ENCODE data around the gene CYP26C1. TPM values are rescaled to one million over a fixed set of nuclear protein-coding genes. Genes with fewer than 3 reads are reported as not detected.
A peak's percentile ranks its signal among the peaks of the same experiment; 100 is the strongest.

CYP26C1 gene
- total RNA-seq, 2 experiments from 2014 or later = not detected

DNA sequence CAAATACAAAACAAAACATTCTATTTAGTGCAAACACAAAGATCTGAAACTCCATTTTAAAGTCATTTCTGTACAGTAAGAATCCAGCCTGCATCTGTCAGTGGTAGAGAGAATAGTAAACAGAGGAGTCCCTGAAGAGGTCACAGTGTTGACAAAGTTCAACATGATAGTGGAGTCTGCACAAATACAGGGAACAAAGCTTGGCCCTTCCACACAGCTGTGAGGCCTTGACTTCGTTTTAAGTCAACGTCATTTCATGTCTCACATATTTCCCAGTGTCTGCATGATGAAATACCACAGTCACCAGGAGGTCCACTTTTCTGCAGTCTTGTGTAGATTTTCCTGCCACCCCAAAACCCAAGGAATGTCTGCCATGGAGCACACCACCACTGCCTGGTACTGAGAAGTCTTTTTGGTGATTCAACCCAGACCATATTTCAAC lies 46.1 kb downstream of the CYP26C1 start:
- DNase-seq = no peak

GRCh38 chr10:93110472-93111146 lies 50.0 kb downstream of the CYP26C1 start:
- no peak overlapping the region for H3K27ac Mint-ChIP-seq
- peaks cover 14% of the 10 kb centered on the region for H3K27me3 Mint-ChIP-seq
- H3K4me1 Mint-ChIP-seq = peaks cover 2% of the 10 kb centered on the region
- no peak overlapping the region for H3K4me3 Mint-ChIP-seq
- no peaks in the 10 kb centered on the region for H3K36me3 Mint-ChIP-seq
- DNase-seq = no peak
- H3K9me3 Mint-ChIP-seq = no peaks in the 10 kb centered on the region

More for the DNA sequence above, 46.1 kb downstream of the CYP26C1 start:
- Mint-ChIP-seq H3K27me3 (no peaks in the 10 kb centered on the region), H3K9me3 (peaks cover 5% of the 10 kb centered on the region), H3K27ac (no peak overlapping the region), H3K36me3 (no peaks in the 10 kb centered on the region), H3K4me3 (no peak overlapping the region), H3K4me1 (no peaks in the 10 kb centered on the region)

DNA sequence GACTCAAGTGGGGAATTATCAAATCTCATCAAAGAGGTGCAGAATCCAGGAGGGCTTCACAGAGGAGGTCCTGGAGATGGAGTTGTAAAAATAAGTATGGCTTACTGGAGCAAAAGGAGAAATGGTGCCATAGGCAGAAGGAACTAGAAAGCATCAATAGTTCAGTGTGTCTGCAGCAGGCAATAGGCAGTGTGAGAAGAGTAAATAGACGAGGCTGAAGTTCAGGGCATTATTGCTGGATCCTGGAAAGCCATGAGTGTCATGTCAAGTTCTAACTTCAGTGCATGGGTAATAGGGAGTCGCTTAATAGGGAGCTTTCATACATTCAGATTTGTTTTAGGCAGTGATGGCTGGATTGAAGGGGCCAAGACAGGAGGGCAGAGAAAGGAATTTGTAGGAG lies 52.4 kb downstream of the CYP26C1 start:
- Mint-ChIP-seq H3K36me3 (no peaks in the 10 kb centered on the region), H3K4me1 (peaks cover 3% of the 10 kb centered on the region), H3K9me3 (no peaks in the 10 kb centered on the region), H3K27ac (no peak overlapping the region), H3K27me3 (peaks cover 14% of the 10 kb centered on the region), H3K4me3 (no peak overlapping the region)
- no peak for DNase-seq

DNA sequence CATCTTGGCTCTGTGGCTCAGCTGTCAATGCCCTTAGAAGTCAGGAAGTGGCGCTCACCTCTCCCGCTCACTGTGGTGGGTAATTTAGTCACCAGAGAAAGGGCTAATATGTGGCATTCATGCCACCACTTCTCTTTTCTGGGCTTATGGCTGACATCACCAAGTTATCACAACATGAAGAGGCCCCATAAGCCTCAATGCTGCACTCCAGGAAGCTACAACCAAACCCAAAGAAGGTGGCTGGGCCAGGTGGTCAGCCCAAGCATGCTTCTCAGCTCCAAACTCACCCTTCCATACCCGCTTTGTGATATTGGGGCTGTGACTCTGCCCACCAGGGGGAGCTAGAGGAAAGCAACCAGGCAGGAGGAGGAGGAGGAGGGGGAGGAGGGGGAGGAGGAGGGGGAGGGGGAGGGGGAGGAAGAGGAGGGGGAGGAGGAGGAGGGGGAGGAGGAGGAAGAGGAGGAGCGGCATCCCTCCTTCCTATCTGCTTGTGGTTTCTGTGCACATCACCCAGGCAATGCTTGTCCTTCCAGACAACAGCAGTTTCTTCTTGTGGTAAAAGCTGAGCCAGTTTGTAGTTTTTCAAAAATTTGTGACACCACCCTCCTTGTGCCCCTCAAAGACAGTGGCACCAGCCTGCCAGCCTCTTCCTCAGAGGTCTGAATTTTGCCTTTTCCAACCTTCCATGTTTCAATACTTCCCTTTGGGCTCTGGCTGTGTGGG lies 55.2 kb downstream of the CYP26C1 start:
- H3K4me3 Mint-ChIP-seq = no peak overlapping the region
- DNase-seq = peak; percentile 51
- H3K4me1 Mint-ChIP-seq = peaks cover 3% of the 10 kb centered on the region
- peaks cover 14% of the 10 kb centered on the region for H3K27me3 Mint-ChIP-seq
- H3K36me3 Mint-ChIP-seq = no peaks in the 10 kb centered on the region
- H3K9me3 Mint-ChIP-seq = no peaks in the 10 kb centered on the region
- no peak overlapping the region for H3K27ac Mint-ChIP-seq

Other genes starting within 250 kb of the CYP26C1 start
- gene EXOC6, start 212.3 kb upstream of the CYP26C1 start, total RNA-seq = 10 to 100 TPM; 11.9 to 12.4 TPM
- gene CYP26A1, start 13.1 kb downstream of the CYP26C1 start, total RNA-seq = not detected